ENCODE data around the gene RELA. TPM values are rescaled to one million over a fixed set of nuclear protein-coding genes. Genes with fewer than 3 reads are reported as not detected.
A peak's percentile ranks its signal among the peaks of the same experiment; 100 is the strongest.
"Not testable (repeated sequence)": the region's sequence is repeated elsewhere in the genome, so short reads cannot be mapped to it uniquely, and the experiment has no call there.

RELA gene
- total and polyA plus RNA-seq, 12 donors: 28.9 to 55.2 (median 38.7) TPM

- WGBS, 2 donors: 80 to 91% methylated on average over 5 of the region's 5 CpGs
Measured at GRCh38 chr11:65696802-65697552, 34.3 kb upstream of the RELA start.

GRCh38 chr11:65695459-65696241, 32.9 kb upstream of the RELA start:
- WGBS, 2 donors: 71 to 73% methylated on average over 12 of the region's 12 CpGs
- intact Hi-C loops (cut with DNase I): loop anchor here in 2 of 10 donors (5.0 to 10.0 kb wide), 2 partner anchors 33 to 61 kb away; partner anchors contain the start of genes RELA (in 1 of the 2) and SIPA1 (in 1 of the 2)
- peak overlapping the region in 6 of 10 donors; percentile 28 to 70 (median 59) for H3K27ac ChIP-seq
- DNase-seq (peak; percentile 41 to 77), ATAC-seq (peak; percentile 61 to 89 (median 76))
- no peaks in the 10 kb centered on the region for H3K36me3 ChIP-seq
- no peaks in the 10 kb centered on the region for H3K9me3 ChIP-seq
- no peak overlapping the region for H3K4me3 ChIP-seq
- no peaks in the 10 kb centered on the region for H3K27me3 ChIP-seq
- no peak for TF ChIP-seq CTCF (IDR thresholded peaks at IDR 0.05)
- H3K4me1 ChIP-seq: peaks cover 0 to 29% (median 12%) of the 10 kb centered on the region in 9 donors

More at GRCh38 chr11:65696802-65697552, 34.3 kb upstream of the RELA start:
- no peaks in the 10 kb centered on the region for H3K27me3 ChIP-seq
- H3K36me3 ChIP-seq: no peaks in the 10 kb centered on the region
- no peak for DNase-seq
- peak overlapping the region in 2 of 10 donors; percentile 12 to 57 for H3K27ac ChIP-seq
- TF ChIP-seq CTCF (IDR thresholded peaks at IDR 0.05): no peak
- no peaks in the 10 kb centered on the region for H3K9me3 ChIP-seq
- peaks cover 0 to 29% (median 12%) of the 10 kb centered on the region in 9 donors for H3K4me1 ChIP-seq
- H3K4me3 ChIP-seq: no peak overlapping the region
- peak in 1 of 8 donors; percentile 29 for ATAC-seq
- intact Hi-C loops (cut with DNase I): loop anchor here in 2 of 10 donors (5.0 to 10.0 kb wide), 2 partner anchors 35 to 62 kb away; partner anchors contain the start of genes RELA (in 1 of the 2) and SIPA1 (in 1 of the 2)

GRCh38 chr11:65692367-65692766, 29.7 kb upstream of the RELA start:
- 51 to 70% methylated on average over 11 of the region's 11 CpGs for WGBS, 2 donors

GRCh38 chr11:65691847-65692246, 29.1 kb upstream of the RELA start:
- H3K36me3 ChIP-seq, H3K9me3 ChIP-seq, H3K27ac ChIP-seq, H3K27me3 ChIP-seq, ATAC-seq, H3K4me3 ChIP-seq, DNase-seq: not testable (repeated sequence)
- intact Hi-C loops (cut with DNase I): loop anchor here in 1 of 10 donors (10.0 kb wide), 1 partner anchor 57 kb away; the partner anchor contains the start of gene SIPA1
- whole genome bisulfite sequencing, 2 donors: 94 to 95% methylated on average over 8 of the region's 8 CpGs
- H3K4me1 ChIP-seq: peaks cover 0 to 29% (median 12%) of the 10 kb centered on the region in 9 donors

More at GRCh38 chr11:65692367-65692766, 29.7 kb upstream of the RELA start:
- H3K27ac ChIP-seq: no peak overlapping the region
- H3K27me3 ChIP-seq: no peaks in the 10 kb centered on the region
- no peak for TF ChIP-seq CTCF (IDR thresholded peaks at IDR 0.05)
- no peaks in the 10 kb centered on the region for H3K9me3 ChIP-seq
- H3K4me1 ChIP-seq: peaks cover 0 to 29% (median 12%) of the 10 kb centered on the region in 9 donors
- DNase-seq (no peak), ATAC-seq (no peak)
- intact Hi-C loops (cut with DNase I): loop anchor here in 1 of 10 donors (10.0 kb wide), 1 partner anchor 58 kb away; the partner anchor contains the start of gene SIPA1
- H3K4me3 ChIP-seq: no peak overlapping the region
- no peaks in the 10 kb centered on the region for H3K36me3 ChIP-seq
